A549 (cell line): ENCODE measurements around the gene DOLPP1. TPM values are rescaled to one million over a fixed set of nuclear protein-coding genes. Genes with fewer than 3 reads are reported as not detected.

Experiments
- ATAC-seq, 2 experiments: fragments of 200-7000 bp in 1 of 2; fragments of >200 bp in 1 of 2; cut with Nextera tagmentation in 1 of 2; cut with Tn5 transposase in 1 of 2; 3 replicates each; pipeline versions ENCODE4 v1.8.0 to v1.9.1; 2018 to 2020; ENCODE audit warnings: mild to moderate bottlenecking in 1 of 2, moderate library complexity in 1 of 2
- CTCF ChIA-PET: fragments of 300-600 bp; sonication (Branson Sonifier 250); formaldehyde crosslinking; extraction: SDS; loops from one replicate; lab custom pipeline; 2021; ENCODE audit warnings: antibody characterized with exemption, inconsistent platforms; lab: Yijun Ruan, JAX
- POLR2A ChIA-PET: fragments of 350-600 bp; formaldehyde crosslinking; extraction: SDS; loops from one replicate; lab custom pipeline; 2021; ENCODE audit warnings: antibody characterized with exemption, inconsistent platforms; lab: Yijun Ruan, JAX
- DNase-seq, 2 experiments: peaks; one replicate each; pipeline versions ENCODE4 v3.0.0 to v3.0.0-alpha.2; 2011 to 2016; ENCODE audit warnings: low read depth in 1 of 2, low spot score in 1 of 2
- FAIRE-seq: peaks from 2 replicates; lab custom pipeline; 2011; peaks lifted over from hg19 to GRCh38; lab: Jason Lieb, UNC
- H3K27ac ChIP-seq, 2 experiments: fragments of >200 bp; sonication (Bioruptor Twin); formaldehyde crosslinking; 3 replicates each; pipeline ENCODE4 v1.5.1; 2016 to 2017
- H3K4me1 ChIP-seq: fragments of >200 bp; sonication (Bioruptor Twin); formaldehyde crosslinking; 3 replicates; pipeline ENCODE4 v1.6.1; 2016
- H3K4me2 ChIP-seq: fragments of >200 bp; sonication (Bioruptor Twin); formaldehyde crosslinking; 3 replicates; pipeline ENCODE4 v1.6.1; 2016
- H3K4me3 ChIP-seq: fragments of >200 bp; sonication (Bioruptor Twin); formaldehyde crosslinking; 3 replicates; pipeline ENCODE4 v1.5.1; 2016
- H3K9me3 ChIP-seq: fragments of >200 bp; sonication (Bioruptor Twin); formaldehyde crosslinking; 3 replicates; pipeline ENCODE4 v1.6.1; 2016
- CBX2 ChIP-seq: fragments of 200-600 bp; sonication (generic); IDR thresholded peaks from 2 replicates; pipeline ENCODE4 v1.6.1; 2016; ENCODE audit warnings: low read depth, mild to moderate bottlenecking, borderline replicate concordance
- CBX8 ChIP-seq: fragments of 200-600 bp; sonication (generic); IDR thresholded peaks from 2 replicates; pipeline ENCODE4 v1.6.1; 2016
- CHD2 ChIP-seq: fragments of 150-350 bp; IDR thresholded peaks from 2 replicates; pipeline ENCODE4 v1.6.1; 2014; ENCODE audit warnings: low read length; ENCODE audit not compliant: partially characterized antibody
- EHMT2 ChIP-seq: fragments of 200-600 bp; sonication (generic); IDR thresholded peaks from 2 replicates; pipeline ENCODE4 v1.6.1; 2016; ENCODE audit warnings: antibody characterized with exemption, low read depth, mild to moderate bottlenecking, moderate library complexity
- EP300 ChIP-seq, 2 experiments: fragments of >200 bp; sonication (Bioruptor Twin); formaldehyde crosslinking; IDR thresholded peaks; 2 replicates in 1 of 2; 3 replicates in 1 of 2; pipeline ENCODE4 v1.6.1; 2016 to 2017
- FOSL2 ChIP-seq, 2 experiments: fragments of 450-650 bp in 1 of 2; fragments of >200 bp in 1 of 2; sonication (Bioruptor Twin) in 1 of 2; formaldehyde crosslinking; IDR thresholded peaks; 2 replicates each; pipeline versions ENCODE4 v1.5.0 to v1.6.1; 2016 to 2020; ENCODE audit warnings: mild to moderate bottlenecking in 1 of 2, moderate library complexity in 1 of 2
- FOXS1 ChIP-seq: fragments of 250-450 bp; sonication (Bioruptor Pico); IDR thresholded peaks from 2 replicates; pipeline ENCODE4 v1.5.0; 2020; ENCODE audit warnings: mild to moderate bottlenecking, moderate library complexity
- HEYL ChIP-seq: fragments of 250-450 bp; sonication (Bioruptor Pico); IDR thresholded peaks from 2 replicates; pipeline ENCODE4 v1.8.0; 2021; ENCODE audit warnings: mild to moderate bottlenecking, moderate library complexity
- JUNB ChIP-seq: fragments of >200 bp; sonication (Bioruptor Twin); formaldehyde crosslinking; IDR thresholded peaks from 2 replicates; pipeline ENCODE4 v1.6.1; 2016
- MAFK ChIP-seq: fragments of 450-650 bp; IDR thresholded peaks from 2 replicates; pipeline ENCODE4 v1.6.1; 2014; ENCODE audit not compliant: partially characterized antibody
- NFE2L2 ChIP-seq: fragments of 150-350 bp; conservative IDR thresholded peaks from 2 replicates; pipeline ENCODE4 v1.6.1; 2014; ENCODE audit warnings: low read length
- POLR2A ChIP-seq: IDR thresholded peaks from 2 replicates; pipeline ENCODE4 v1.6.1; 2012; ENCODE audit warnings: mild to moderate bottlenecking, low read length
- RAD21 ChIP-seq, 2 experiments: fragments of >200 bp in 1 of 2; sonication (Bioruptor Twin) in 1 of 2; formaldehyde crosslinking in 1 of 2; IDR thresholded peaks in 1 of 2; conservative IDR thresholded peaks in 1 of 2; 2 replicates in 1 of 2; 3 replicates in 1 of 2; pipeline ENCODE4 v1.6.1; 2012 to 2018; ENCODE audit warnings: inconsistent platforms in 1 of 2
- SMC3 ChIP-seq: fragments of >200 bp; sonication (Bioruptor Twin); formaldehyde crosslinking; IDR thresholded peaks from 3 replicates; pipeline ENCODE4 v1.6.1; 2018; ENCODE audit warnings: inconsistent platforms
- ZFP36 ChIP-seq: fragments of 450-650 bp; IDR thresholded peaks from 2 replicates; pipeline ENCODE4 v1.6.1; 2014; ENCODE audit warnings: borderline replicate concordance; ENCODE audit not compliant: partially characterized antibody
- ZSCAN20 ChIP-seq: fragments of 250-450 bp; sonication (Bioruptor Pico); IDR thresholded peaks from 2 replicates; pipeline ENCODE4 v1.8.0; 2022; ENCODE audit warnings: mild to moderate bottlenecking, moderate library complexity
- WGBS: methylation state at CpG from one replicate; pipeline ENCODE4 v1.1.6; 2017; ENCODE audit errors: missing lambda C conversion rate; 5-methylcytosine and 5-hydroxymethylcytosine counted together
- polyA plus RNA-seq, 4 experiments: library from polyadenylated mRNA; depleted of rRNA in 3 of 4; stranded (reverse); fragments of >200 nt; fragmentation: RNase III in 1 of 4; extraction: RNeasy Plus Mini Kit Qiagen cat#74134 plus additional on column Dnase treatment in 1 of 4; gene quantifications; 2 replicates in 3 of 4; 3 replicates in 1 of 4; pipeline ENCODE4 v1.2.3, GENCODE V29; 2011 to 2017
- TF ChIP-seq, protein P1 (sequence below): IDR thresholded peaks from 2 replicates; pipeline ENCODE4 v1.6.1; 2012
- TF ChIP-seq, protein P2 (sequence below): fragments of 250-450 bp; sonication (Bioruptor Pico); IDR thresholded peaks from 2 replicates; pipeline ENCODE4 v1.5.0; 2020; ENCODE audit warnings: low read depth, mild to moderate bottlenecking, moderate library complexity
- TF ChIP-seq, protein P3 (sequence below): fragments of 250-450 bp; sonication (Bioruptor Pico); IDR thresholded peaks from 2 replicates; pipeline ENCODE4 v1.5.0; 2021; ENCODE audit warnings: mild to moderate bottlenecking, moderate library complexity, borderline replicate concordance
- TF ChIP-seq, protein P4 (sequence below): fragments of 200-600 bp; sonication (generic); IDR thresholded peaks from 2 replicates; pipeline ENCODE4 v1.6.1; 2016; ENCODE audit warnings: antibody characterized with exemption, mild to moderate bottlenecking, moderate library complexity
- TF ChIP-seq, protein P5 (sequence below): IDR thresholded peaks from 2 replicates; pipeline ENCODE4 v1.6.1; 2012

The DOLPP1 gene
- polyA plus RNA-seq, 2 of the 4 experiments (the other 2 are of a cell fraction): 23.5 to 25.6 TPM

DNA sequence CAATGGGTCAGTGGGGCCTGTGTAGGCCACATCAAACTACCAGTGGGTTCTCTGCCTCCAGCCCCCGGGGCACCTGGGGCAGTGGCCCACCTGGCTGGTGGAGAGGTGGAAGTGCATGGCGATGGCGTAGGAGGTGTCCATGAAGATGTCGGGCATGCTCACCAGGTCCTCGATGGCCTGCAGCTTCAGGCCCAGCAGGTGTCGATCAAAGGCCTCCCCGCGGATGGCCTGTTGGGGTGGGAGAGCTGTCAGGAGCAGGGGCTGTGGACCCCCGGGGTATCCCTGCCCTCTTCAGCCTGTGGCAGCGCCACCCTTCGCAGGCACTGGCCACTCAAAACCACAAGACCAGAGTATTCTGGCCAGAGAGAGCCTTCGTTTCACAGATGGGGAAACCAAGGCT lies 15.0 kb downstream of the DOLPP1 start (continued):
- TF ChIP-seq, protein P1, sequence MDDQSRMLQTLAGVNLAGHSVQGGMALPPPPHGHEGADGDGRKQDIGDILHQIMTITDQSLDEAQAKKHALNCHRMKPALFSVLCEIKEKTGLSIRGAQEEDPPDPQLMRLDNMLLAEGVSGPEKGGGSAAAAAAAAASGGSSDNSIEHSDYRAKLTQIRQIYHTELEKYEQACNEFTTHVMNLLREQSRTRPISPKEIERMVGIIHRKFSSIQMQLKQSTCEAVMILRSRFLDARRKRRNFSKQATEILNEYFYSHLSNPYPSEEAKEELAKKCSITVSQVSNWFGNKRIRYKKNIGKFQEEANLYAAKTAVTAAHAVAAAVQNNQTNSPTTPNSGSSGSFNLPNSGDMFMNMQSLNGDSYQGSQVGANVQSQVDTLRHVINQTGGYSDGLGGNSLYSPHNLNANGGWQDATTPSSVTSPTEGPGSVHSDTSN: no peak
- no peak for TF ChIP-seq NFE2L2
- TF ChIP-seq, protein P2, sequence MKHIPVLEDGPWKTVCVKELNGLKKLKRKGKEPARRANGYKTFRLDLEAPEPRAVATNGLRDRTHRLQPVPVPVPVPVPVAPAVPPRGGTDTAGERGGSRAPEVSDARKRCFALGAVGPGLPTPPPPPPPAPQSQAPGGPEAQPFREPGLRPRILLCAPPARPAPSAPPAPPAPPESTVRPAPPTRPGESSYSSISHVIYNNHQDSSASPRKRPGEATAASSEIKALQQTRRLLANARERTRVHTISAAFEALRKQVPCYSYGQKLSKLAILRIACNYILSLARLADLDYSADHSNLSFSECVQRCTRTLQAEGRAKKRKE: no peak
- no peak for TF ChIP-seq POLR2A
- no peak for TF ChIP-seq ZFP36
- TF ChIP-seq HEYL (CRISPR knock-in tag): no peak
- no peak for TF ChIP-seq CHD2
- no peak for TF ChIP-seq FOXS1 (CRISPR knock-in tag)
- TF ChIP-seq, protein P3, sequence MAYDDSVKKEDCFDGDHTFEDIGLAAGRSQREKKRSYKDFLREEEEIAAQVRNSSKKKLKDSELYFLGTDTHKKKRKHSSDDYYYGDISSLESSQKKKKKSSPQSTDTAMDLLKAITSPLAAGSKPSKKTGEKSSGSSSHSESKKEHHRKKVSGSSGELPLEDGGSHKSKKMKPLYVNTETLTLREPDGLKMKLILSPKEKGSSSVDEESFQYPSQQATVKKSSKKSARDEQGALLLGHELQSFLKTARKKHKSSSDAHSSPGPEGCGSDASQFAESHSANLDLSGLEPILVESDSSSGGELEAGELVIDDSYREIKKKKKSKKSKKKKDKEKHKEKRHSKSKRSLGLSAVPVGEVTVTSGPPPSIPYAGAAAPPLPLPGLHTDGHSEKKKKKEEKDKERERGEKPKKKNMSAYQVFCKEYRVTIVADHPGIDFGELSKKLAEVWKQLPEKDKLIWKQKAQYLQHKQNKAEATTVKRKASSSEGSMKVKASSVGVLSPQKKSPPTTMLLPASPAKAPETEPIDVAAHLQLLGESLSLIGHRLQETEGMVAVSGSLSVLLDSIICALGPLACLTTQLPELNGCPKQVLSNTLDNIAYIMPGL: no peak

DNA sequence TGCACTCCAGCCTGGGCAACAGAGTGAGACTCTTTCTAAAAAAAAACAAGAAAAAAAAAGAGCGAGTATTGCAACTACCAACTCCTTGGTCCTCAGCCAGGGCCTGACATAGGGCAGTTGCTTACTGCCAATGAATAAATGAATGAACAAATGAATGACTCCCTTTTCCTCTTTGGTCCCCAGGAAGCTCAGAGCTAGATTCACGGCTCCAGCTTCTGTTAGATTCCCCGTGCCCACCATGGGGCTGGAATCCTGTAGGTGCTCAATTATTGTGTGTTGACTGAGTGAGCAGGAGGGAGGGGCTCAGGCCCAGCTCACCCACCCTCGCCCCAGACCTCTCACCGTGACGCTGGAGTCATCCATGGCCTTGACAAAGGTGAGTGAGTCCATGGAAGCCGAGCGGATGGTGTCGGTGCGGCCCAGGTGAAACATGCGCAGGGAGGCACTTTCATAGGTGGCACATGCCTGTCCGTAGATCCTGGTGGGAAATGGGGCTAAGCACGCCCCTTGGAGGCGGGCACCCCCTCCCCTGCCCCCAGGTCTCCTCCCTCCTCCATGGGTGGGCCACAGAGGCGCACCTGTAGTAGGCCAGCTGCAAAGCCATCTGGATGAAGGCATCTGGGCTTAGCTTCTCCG lies 16.9 kb downstream of the DOLPP1 start:
- FAIRE-seq: no peak
- Histone ChIP-seq H3K4me2 (no peak overlapping the region), H3K4me1 (no peaks in the 10 kb centered on the region), H3K9me3 (no peaks in the 10 kb centered on the region), H3K4me3 (no peak overlapping the region), H3K27ac (no peak overlapping the region)
- 89% methylated on average over 16 of the region's 16 CpGs for WGBS
- ChIA-PET CTCF (interaction anchor here (0.6 to 1.2 kb wide), 10 partner anchors 9 to 362 kb away, joined by 3 to 4 read pairs (median 3); no protein-coding TSS in a partner anchor), POLR2A (no interaction called here)
- no peak for ATAC-seq
- DNase-seq: no peak
- no peak for TF ChIP-seq CHD2
- TF ChIP-seq ZFP36: no peak
- TF ChIP-seq ZSCAN20 (CRISPR knock-in tag): no peak
- no peak for TF ChIP-seq SMC3
- no peak for TF ChIP-seq RAD21 (conservative IDR thresholded peaks at IDR 0.05 in 1 of 2, IDR thresholded peaks at IDR 0.05 in 1 of 2)
- TF ChIP-seq FOXS1 (CRISPR knock-in tag): no peak
- TF ChIP-seq, protein P3: no peak
- no peak for TF ChIP-seq JUNB
- TF ChIP-seq, protein P4, sequence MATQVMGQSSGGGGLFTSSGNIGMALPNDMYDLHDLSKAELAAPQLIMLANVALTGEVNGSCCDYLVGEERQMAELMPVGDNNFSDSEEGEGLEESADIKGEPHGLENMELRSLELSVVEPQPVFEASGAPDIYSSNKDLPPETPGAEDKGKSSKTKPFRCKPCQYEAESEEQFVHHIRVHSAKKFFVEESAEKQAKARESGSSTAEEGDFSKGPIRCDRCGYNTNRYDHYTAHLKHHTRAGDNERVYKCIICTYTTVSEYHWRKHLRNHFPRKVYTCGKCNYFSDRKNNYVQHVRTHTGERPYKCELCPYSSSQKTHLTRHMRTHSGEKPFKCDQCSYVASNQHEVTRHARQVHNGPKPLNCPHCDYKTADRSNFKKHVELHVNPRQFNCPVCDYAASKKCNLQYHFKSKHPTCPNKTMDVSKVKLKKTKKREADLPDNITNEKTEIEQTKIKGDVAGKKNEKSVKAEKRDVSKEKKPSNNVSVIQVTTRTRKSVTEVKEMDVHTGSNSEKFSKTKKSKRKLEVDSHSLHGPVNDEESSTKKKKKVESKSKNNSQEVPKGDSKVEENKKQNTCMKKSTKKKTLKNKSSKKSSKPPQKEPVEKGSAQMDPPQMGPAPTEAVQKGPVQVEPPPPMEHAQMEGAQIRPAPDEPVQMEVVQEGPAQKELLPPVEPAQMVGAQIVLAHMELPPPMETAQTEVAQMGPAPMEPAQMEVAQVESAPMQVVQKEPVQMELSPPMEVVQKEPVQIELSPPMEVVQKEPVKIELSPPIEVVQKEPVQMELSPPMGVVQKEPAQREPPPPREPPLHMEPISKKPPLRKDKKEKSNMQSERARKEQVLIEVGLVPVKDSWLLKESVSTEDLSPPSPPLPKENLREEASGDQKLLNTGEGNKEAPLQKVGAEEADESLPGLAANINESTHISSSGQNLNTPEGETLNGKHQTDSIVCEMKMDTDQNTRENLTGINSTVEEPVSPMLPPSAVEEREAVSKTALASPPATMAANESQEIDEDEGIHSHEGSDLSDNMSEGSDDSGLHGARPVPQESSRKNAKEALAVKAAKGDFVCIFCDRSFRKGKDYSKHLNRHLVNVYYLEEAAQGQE: no peak
- no peak for TF ChIP-seq CBX2
- TF ChIP-seq FOSL2 (IDR thresholded peaks at IDR 0.05): no peak
- TF ChIP-seq FOSL2 (CRISPR knock-in tag; IDR thresholded peaks at IDR 0.05): no peak
- no peak for TF ChIP-seq MAFK
- TF ChIP-seq EP300 (IDR thresholded peaks at IDR 0.05): no peak
- TF ChIP-seq, protein P5, sequence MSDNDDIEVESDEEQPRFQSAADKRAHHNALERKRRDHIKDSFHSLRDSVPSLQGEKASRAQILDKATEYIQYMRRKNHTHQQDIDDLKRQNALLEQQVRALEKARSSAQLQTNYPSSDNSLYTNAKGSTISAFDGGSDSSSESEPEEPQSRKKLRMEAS: no peak
- no peak for TF ChIP-seq CBX8
- no peak for TF ChIP-seq EHMT2
